Measurements from ENCODE around the gene NIPAL3. TPM values are rescaled to one million over a fixed set of nuclear protein-coding genes. Genes with fewer than 3 reads are reported as not detected.

NIPAL3 gene
- total and polyA plus RNA-seq, 8 donors = 13.8 to 41.1 (median 14.5) TPM

DNA sequence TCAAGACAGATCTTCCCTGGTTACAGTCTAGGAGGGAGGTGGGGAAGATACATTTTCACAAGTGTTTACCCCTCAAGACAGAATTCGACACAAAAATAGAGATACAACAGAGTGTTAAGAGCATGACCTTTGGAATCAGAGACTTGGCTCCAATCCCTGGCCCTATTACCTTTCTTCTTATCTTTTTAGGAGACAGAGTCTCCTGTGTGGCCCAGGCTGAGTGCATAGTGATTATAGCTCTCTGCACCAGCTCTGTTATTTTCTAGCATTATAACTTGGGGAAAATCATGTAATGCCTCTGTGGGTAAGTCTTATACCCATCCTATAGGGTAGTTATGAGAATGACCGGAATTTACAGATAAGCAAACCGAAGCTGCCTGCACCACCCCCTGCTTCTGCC lies 9.8 kb downstream of the NIPAL3 start:
- Histone ChIP-seq H3K4me3 (no peak overlapping the region), H3K9me3 (no peaks in the 10 kb centered on the region), H3K4me1 (peaks cover 0 to 9% of the 10 kb centered on the region in 2 donors), H3K27ac (no peak overlapping the region), H3K27me3 (no peaks in the 10 kb centered on the region), H3K36me3 (peaks cover 0 to 24% of the 10 kb centered on the region in 2 donors)
- DNase-seq (no peak), ATAC-seq (no peak)
- TF ChIP-seq, protein P1, sequence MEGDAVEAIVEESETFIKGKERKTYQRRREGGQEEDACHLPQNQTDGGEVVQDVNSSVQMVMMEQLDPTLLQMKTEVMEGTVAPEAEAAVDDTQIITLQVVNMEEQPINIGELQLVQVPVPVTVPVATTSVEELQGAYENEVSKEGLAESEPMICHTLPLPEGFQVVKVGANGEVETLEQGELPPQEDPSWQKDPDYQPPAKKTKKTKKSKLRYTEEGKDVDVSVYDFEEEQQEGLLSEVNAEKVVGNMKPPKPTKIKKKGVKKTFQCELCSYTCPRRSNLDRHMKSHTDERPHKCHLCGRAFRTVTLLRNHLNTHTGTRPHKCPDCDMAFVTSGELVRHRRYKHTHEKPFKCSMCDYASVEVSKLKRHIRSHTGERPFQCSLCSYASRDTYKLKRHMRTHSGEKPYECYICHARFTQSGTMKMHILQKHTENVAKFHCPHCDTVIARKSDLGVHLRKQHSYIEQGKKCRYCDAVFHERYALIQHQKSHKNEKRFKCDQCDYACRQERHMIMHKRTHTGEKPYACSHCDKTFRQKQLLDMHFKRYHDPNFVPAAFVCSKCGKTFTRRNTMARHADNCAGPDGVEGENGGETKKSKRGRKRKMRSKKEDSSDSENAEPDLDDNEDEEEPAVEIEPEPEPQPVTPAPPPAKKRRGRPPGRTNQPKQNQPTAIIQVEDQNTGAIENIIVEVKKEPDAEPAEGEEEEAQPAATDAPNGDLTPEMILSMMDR (IDR thresholded peaks at IDR 0.05) = no peak
- intact Hi-C loops (cut with DNase I) = no loop called here

DNA sequence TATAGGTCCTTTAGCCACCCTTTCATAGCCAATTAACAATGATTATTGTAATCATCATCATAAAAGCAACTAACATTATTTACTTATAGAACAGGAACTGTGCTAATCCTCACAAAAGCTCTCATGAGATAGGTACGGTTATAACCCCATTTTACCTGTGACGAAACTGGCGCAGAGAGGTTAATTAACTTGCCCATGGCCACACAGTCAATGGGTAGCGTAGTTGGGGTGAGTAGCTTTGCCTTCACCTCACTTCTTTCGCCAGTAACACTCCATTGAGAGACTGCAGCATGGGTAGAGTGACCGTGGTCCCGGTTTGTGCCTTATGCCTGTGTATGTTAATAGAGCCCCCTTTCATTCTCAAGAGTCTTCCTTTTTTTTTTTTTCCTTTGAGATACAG lies 10.3 kb downstream of the NIPAL3 start:
- H3K9me3 ChIP-seq = no peaks in the 10 kb centered on the region
- H3K27me3 ChIP-seq = no peaks in the 10 kb centered on the region
- peaks cover 0 to 5% of the 10 kb centered on the region in 2 donors for H3K4me1 ChIP-seq
- TF ChIP-seq, protein P1 (IDR thresholded peaks at IDR 0.05) = no peak
- no peak overlapping the region for H3K4me3 ChIP-seq
- H3K27ac ChIP-seq = no peak overlapping the region
- ATAC-seq = no peak
- intact Hi-C loops (cut with DNase I) = no loop called here
- no peak for DNase-seq
- H3K36me3 ChIP-seq = peaks cover 0 to 22% of the 10 kb centered on the region in 2 donors

- ATAC-seq = no peak
- intact Hi-C loops (cut with DNase I) = no loop called here
Observed at GRCh38 chr1:24426744-24427544, 11.3 kb downstream of the NIPAL3 start.

DNA sequence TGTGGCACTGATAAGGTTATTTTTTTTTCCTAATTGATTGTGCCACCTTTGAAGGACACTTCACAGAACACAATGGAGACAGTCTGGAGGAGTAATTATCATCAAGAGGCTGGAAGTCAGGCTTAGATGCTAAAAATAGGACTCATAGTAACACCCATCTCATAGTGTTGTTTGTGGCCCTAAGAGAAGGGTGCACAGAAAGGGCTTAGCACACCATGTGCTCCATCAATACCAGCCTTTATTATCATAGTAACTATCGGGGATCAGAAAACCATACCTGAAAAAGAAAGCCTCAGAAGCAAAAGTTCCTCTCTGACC lies 11.9 kb downstream of the NIPAL3 start:
- Histone ChIP-seq H3K27ac (no peak overlapping the region), H3K4me1 (no peaks in the 10 kb centered on the region), H3K27me3 (no peaks in the 10 kb centered on the region), H3K9me3 (no peaks in the 10 kb centered on the region), H3K36me3 (peaks cover 0 to 6% of the 10 kb centered on the region in 2 donors), H3K4me3 (no peak overlapping the region)
- DNase-seq (no peak), ATAC-seq (no peak)
- TF ChIP-seq, protein P1 (IDR thresholded peaks at IDR 0.05) = no peak
- intact Hi-C loops (cut with DNase I) = no loop called here

More at GRCh38 chr1:24426744-24427544, 11.3 kb downstream of the NIPAL3 start:
- Histone ChIP-seq H3K9me3 (no peaks in the 10 kb centered on the region), H3K4me1 (no peaks in the 10 kb centered on the region), H3K36me3 (peaks cover 0 to 12% of the 10 kb centered on the region in 2 donors), H3K27ac (no peak overlapping the region), H3K27me3 (no peaks in the 10 kb centered on the region), H3K4me3 (no peak overlapping the region)
- TF ChIP-seq, protein P1 (IDR thresholded peaks at IDR 0.05) = no peak
- DNase-seq = no peak

GRCh38 chr1:24435782-24436365 lies 20.3 kb downstream of the NIPAL3 start:
- ATAC-seq = no peak
- TF ChIP-seq, protein P1 (IDR thresholded peaks at IDR 0.05) = no peak

More at GRCh38 chr1:24435782-24436365, 20.3 kb downstream of the NIPAL3 start:
- intact Hi-C loops (cut with DNase I) = no loop called here
- no peaks in the 10 kb centered on the region for H3K4me1 ChIP-seq
- DNase-seq = no peak
- no peaks in the 10 kb centered on the region for H3K27me3 ChIP-seq
- peaks cover 0 to 8% of the 10 kb centered on the region in 2 donors for H3K36me3 ChIP-seq
- H3K4me3 ChIP-seq = no peak overlapping the region
- H3K9me3 ChIP-seq = no peaks in the 10 kb centered on the region
- H3K27ac ChIP-seq = no peak overlapping the region

Measured in left lung (tissue), 10 donors.